A549 (cell line): ENCODE measurements around the gene MTPN. TPM values are rescaled to one million over a fixed set of nuclear protein-coding genes. Genes with fewer than 3 reads are reported as not detected.

ENCODE experiments used
- ATAC-seq, 2 experiments: fragments of 200-7000 bp in 1 of 2; fragments of >200 bp in 1 of 2; cut with Nextera tagmentation in 1 of 2; cut with Tn5 transposase in 1 of 2; 3 replicates each; pipeline versions ENCODE4 v1.8.0 to v1.9.1; 2018 to 2020; ENCODE audit warnings: mild to moderate bottlenecking in 1 of 2, moderate library complexity in 1 of 2
- CTCF ChIA-PET: fragments of 300-600 bp; sonication (Branson Sonifier 250); formaldehyde crosslinking; extraction: SDS; loops from one replicate; lab custom pipeline; 2021; ENCODE audit warnings: antibody characterized with exemption, inconsistent platforms; lab: Yijun Ruan, JAX
- POLR2A ChIA-PET: fragments of 350-600 bp; formaldehyde crosslinking; extraction: SDS; loops from one replicate; lab custom pipeline; 2021; ENCODE audit warnings: antibody characterized with exemption, inconsistent platforms; lab: Yijun Ruan, JAX
- DNase-seq, 2 experiments: peaks; one replicate each; pipeline versions ENCODE4 v3.0.0 to v3.0.0-alpha.2; 2011 to 2016; ENCODE audit warnings: low read depth in 1 of 2, low spot score in 1 of 2
- FAIRE-seq: peaks from 2 replicates; lab custom pipeline; 2011; peaks lifted over from hg19 to GRCh38; lab: Jason Lieb, UNC
- H3K27ac ChIP-seq, 2 experiments: fragments of >200 bp; sonication (Bioruptor Twin); formaldehyde crosslinking; 3 replicates each; pipeline ENCODE4 v1.5.1; 2016 to 2017
- H3K4me1 ChIP-seq: fragments of >200 bp; sonication (Bioruptor Twin); formaldehyde crosslinking; 3 replicates; pipeline ENCODE4 v1.6.1; 2016
- H3K4me2 ChIP-seq: fragments of >200 bp; sonication (Bioruptor Twin); formaldehyde crosslinking; 3 replicates; pipeline ENCODE4 v1.6.1; 2016
- H3K4me3 ChIP-seq: fragments of >200 bp; sonication (Bioruptor Twin); formaldehyde crosslinking; 3 replicates; pipeline ENCODE4 v1.5.1; 2016
- H3K9me3 ChIP-seq: fragments of >200 bp; sonication (Bioruptor Twin); formaldehyde crosslinking; 3 replicates; pipeline ENCODE4 v1.6.1; 2016
- FOXS1 ChIP-seq: fragments of 250-450 bp; sonication (Bioruptor Pico); IDR thresholded peaks from 2 replicates; pipeline ENCODE4 v1.5.0; 2020; ENCODE audit warnings: mild to moderate bottlenecking, moderate library complexity
- HEYL ChIP-seq: fragments of 250-450 bp; sonication (Bioruptor Pico); IDR thresholded peaks from 2 replicates; pipeline ENCODE4 v1.8.0; 2021; ENCODE audit warnings: mild to moderate bottlenecking, moderate library complexity
- HOXB13 ChIP-seq: fragments of 250-450 bp; sonication (Bioruptor Pico); IDR thresholded peaks from 2 replicates; pipeline ENCODE4 v1.5.0; 2020; ENCODE audit warnings: low read depth, mild to moderate bottlenecking, moderate library complexity
- JUN ChIP-seq, 2 experiments: fragments of >200 bp; sonication (Bioruptor Twin); formaldehyde crosslinking; IDR thresholded peaks; 2 replicates in 1 of 2; 3 replicates in 1 of 2; pipeline ENCODE4 v1.6.1; 2016 to 2017
- MAZ ChIP-seq: fragments of 150-350 bp; IDR thresholded peaks from 2 replicates; pipeline ENCODE4 v1.6.1; 2014; ENCODE audit warnings: antibody characterized with exemption, low read depth, low read length, borderline replicate concordance
- MYC ChIP-seq: IDR thresholded peaks from 2 replicates; pipeline ENCODE4 v1.6.1; 2012; ENCODE audit warnings: mild to moderate bottlenecking, inconsistent platforms, low read length, improper control_type of control experiment, borderline replicate concordance
- NPAS2 ChIP-seq: fragments of 250-450 bp; sonication (Bioruptor Pico); IDR thresholded peaks from 2 replicates; pipeline ENCODE4 v1.8.0; 2022; ENCODE audit warnings: mild to moderate bottlenecking, moderate library complexity, borderline replicate concordance
- RNF2 ChIP-seq: fragments of 200-600 bp; sonication (generic); IDR thresholded peaks from 2 replicates; pipeline ENCODE4 v1.6.1; 2016; ENCODE audit warnings: low read depth, mild to moderate bottlenecking, antibody characterized with exemption, moderate library complexity, borderline replicate concordance
- SMC3 ChIP-seq: fragments of >200 bp; sonication (Bioruptor Twin); formaldehyde crosslinking; IDR thresholded peaks from 3 replicates; pipeline ENCODE4 v1.6.1; 2018; ENCODE audit warnings: inconsistent platforms
- SREBF2 ChIP-seq: fragments of 450-650 bp; IDR thresholded peaks from 2 replicates; pipeline ENCODE4 v1.6.1; 2014; ENCODE audit warnings: mild to moderate bottlenecking, moderate library complexity
- TFCP2L1 ChIP-seq: fragments of 250-450 bp; sonication (Bioruptor Pico); IDR thresholded peaks from 2 replicates; pipeline ENCODE4 v1.5.0; 2021; ENCODE audit warnings: mild to moderate bottlenecking
- ZSCAN20 ChIP-seq: fragments of 250-450 bp; sonication (Bioruptor Pico); IDR thresholded peaks from 2 replicates; pipeline ENCODE4 v1.8.0; 2022; ENCODE audit warnings: mild to moderate bottlenecking, moderate library complexity
- WGBS: methylation state at CpG from one replicate; pipeline ENCODE4 v1.1.6; 2017; ENCODE audit errors: missing lambda C conversion rate; 5-methylcytosine and 5-hydroxymethylcytosine counted together
- polyA plus RNA-seq, 4 experiments: library from polyadenylated mRNA; depleted of rRNA in 3 of 4; stranded (reverse); fragments of >200 nt; fragmentation: RNase III in 1 of 4; extraction: RNeasy Plus Mini Kit Qiagen cat#74134 plus additional on column Dnase treatment in 1 of 4; gene quantifications; 2 replicates in 3 of 4; 3 replicates in 1 of 4; pipeline ENCODE4 v1.2.3, GENCODE V29; 2011 to 2017
- TF ChIP-seq, protein P1 (sequence below): fragments of 250-450 bp; sonication (Bioruptor Pico); IDR thresholded peaks from 2 replicates; pipeline ENCODE4 v1.5.0; 2021; ENCODE audit warnings: mild to moderate bottlenecking, moderate library complexity, borderline replicate concordance
- TF ChIP-seq, protein P2 (sequence below): fragments of >200 bp; sonication (Bioruptor Twin); formaldehyde crosslinking; IDR thresholded peaks from 3 replicates; pipeline ENCODE4 v1.5.1; 2016
- TF ChIP-seq, protein P3 (sequence below): IDR thresholded peaks from 2 replicates; pipeline ENCODE4 v1.6.1; 2012
- TF ChIP-seq, protein P4 (sequence below): fragments of 150-350 bp; IDR thresholded peaks from 2 replicates; pipeline ENCODE4 v1.6.1; 2014; ENCODE audit warnings: low read depth, mild to moderate bottlenecking, low read length
- TF ChIP-seq, protein P5 (sequence below): IDR thresholded peaks from 2 replicates; pipeline ENCODE4 v1.6.1; 2012
- TF ChIP-seq, protein P6 (sequence below): fragments of >200 bp; sonication (Bioruptor Twin); formaldehyde crosslinking; IDR thresholded peaks from 3 replicates; pipeline ENCODE4 v1.6.1; 2016

The MTPN gene
- polyA plus RNA-seq, 2 of the 4 experiments (the other 2 are of a cell fraction), result 147 to 206 TPM

DNA sequence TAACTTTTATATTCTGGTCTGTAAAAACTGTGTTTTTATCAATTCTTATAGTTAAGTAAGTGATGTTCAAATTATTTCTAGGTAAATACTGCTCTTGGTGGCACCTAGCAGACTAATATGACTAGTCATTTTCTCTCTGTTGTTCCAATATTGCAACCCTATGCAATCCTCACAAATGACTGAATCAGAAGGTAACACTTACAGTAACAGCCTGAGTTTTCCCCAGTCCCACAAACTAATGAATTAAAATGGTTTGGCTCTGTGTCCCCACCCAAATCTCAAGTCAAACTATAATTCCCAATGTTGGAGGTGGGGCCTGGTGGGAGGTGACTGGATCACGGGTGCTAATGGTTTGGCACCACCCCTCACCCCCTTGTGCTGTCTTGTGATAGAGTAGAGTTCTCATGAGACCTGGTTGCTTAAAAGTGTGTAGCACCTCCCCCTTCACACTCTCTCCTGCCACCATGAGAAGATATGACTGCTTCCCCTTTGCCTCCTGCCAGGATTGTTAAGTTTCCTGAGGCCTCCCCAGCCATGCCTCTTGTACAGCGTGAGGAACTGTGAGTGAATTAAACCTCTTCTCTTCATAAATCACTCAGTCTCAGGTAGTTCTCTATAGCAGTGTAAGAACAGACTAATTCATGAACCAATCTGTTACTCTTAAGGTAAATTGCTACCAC, 43.5 kb downstream of the MTPN start:
- ATAC-seq, result no peak
- FAIRE-seq, result no peak
- H3K4me2 ChIP-seq, result no peak overlapping the region
- TF ChIP-seq, protein P1, sequence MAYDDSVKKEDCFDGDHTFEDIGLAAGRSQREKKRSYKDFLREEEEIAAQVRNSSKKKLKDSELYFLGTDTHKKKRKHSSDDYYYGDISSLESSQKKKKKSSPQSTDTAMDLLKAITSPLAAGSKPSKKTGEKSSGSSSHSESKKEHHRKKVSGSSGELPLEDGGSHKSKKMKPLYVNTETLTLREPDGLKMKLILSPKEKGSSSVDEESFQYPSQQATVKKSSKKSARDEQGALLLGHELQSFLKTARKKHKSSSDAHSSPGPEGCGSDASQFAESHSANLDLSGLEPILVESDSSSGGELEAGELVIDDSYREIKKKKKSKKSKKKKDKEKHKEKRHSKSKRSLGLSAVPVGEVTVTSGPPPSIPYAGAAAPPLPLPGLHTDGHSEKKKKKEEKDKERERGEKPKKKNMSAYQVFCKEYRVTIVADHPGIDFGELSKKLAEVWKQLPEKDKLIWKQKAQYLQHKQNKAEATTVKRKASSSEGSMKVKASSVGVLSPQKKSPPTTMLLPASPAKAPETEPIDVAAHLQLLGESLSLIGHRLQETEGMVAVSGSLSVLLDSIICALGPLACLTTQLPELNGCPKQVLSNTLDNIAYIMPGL (CRISPR knock-in tag), result no peak
- TF ChIP-seq, protein P2, sequence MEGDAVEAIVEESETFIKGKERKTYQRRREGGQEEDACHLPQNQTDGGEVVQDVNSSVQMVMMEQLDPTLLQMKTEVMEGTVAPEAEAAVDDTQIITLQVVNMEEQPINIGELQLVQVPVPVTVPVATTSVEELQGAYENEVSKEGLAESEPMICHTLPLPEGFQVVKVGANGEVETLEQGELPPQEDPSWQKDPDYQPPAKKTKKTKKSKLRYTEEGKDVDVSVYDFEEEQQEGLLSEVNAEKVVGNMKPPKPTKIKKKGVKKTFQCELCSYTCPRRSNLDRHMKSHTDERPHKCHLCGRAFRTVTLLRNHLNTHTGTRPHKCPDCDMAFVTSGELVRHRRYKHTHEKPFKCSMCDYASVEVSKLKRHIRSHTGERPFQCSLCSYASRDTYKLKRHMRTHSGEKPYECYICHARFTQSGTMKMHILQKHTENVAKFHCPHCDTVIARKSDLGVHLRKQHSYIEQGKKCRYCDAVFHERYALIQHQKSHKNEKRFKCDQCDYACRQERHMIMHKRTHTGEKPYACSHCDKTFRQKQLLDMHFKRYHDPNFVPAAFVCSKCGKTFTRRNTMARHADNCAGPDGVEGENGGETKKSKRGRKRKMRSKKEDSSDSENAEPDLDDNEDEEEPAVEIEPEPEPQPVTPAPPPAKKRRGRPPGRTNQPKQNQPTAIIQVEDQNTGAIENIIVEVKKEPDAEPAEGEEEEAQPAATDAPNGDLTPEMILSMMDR, result no peak
- TF ChIP-seq MYC (no peak), RNF2 (no peak)
- TF ChIP-seq, protein P3, sequence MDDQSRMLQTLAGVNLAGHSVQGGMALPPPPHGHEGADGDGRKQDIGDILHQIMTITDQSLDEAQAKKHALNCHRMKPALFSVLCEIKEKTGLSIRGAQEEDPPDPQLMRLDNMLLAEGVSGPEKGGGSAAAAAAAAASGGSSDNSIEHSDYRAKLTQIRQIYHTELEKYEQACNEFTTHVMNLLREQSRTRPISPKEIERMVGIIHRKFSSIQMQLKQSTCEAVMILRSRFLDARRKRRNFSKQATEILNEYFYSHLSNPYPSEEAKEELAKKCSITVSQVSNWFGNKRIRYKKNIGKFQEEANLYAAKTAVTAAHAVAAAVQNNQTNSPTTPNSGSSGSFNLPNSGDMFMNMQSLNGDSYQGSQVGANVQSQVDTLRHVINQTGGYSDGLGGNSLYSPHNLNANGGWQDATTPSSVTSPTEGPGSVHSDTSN, result no peak
- DNase-seq, result no peak
- no peaks in the 10 kb centered on the region for H3K9me3 ChIP-seq
- H3K4me1 ChIP-seq, result peaks cover 36% of the 10 kb centered on the region
- H3K27ac ChIP-seq, result 0 out of 6 replicates have a peak overlapping the region, but pooled peaks of 1 of the 2 experiments have one; percentile 6
- POLR2A ChIA-PET, result no interaction called here
- H3K4me3 ChIP-seq, result no peak overlapping the region
- 88% methylated on average over 2 of the region's 2 CpGs for WGBS
- CTCF ChIA-PET, result interaction anchor here (0.7 kb wide), 1 partner anchor 109 kb away, joined by 3 read pairs; no protein-coding TSS in a partner anchor

DNA sequence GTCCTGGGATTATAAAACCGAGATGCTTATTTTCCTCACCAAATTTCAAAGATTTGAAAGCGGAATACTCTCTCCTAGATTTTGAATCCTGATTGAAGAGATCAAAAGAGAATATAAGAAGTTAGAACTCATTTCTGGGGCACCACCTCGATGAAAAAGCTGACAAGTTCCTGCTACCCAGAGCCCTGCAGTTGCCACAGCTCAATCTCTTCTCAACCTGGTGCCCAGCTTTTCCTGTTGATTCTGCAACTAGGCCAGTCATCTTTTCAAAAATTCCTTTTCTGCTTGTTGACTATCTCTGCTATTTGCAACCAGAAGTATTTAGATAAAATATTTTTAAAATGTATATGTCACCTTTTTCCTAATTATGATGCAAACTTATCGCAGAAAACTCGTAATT, 45.0 kb downstream of the MTPN start:
- FAIRE-seq, result no peak
- peaks cover 36% of the 10 kb centered on the region for H3K4me1 ChIP-seq
- no peaks in the 10 kb centered on the region for H3K9me3 ChIP-seq
- H3K4me3 ChIP-seq, result no peak overlapping the region
- ChIA-PET CTCF (no interaction called here), POLR2A (no interaction called here)
- 84% methylated on average over 5 of the region's 5 CpGs for WGBS
- TF ChIP-seq MAZ (no peak), ZSCAN20 (no peak), SREBF2 (no peak), FOXS1 (CRISPR knock-in tag) (no peak), JUN (IDR thresholded peaks at IDR 0.05) (no peak), SMC3 (no peak), MYC (no peak), TFCP2L1 (no peak), NPAS2 (CRISPR knock-in tag) (no peak), HEYL (CRISPR knock-in tag) (no peak), HOXB13 (CRISPR knock-in tag) (no peak)
- TF ChIP-seq, protein P1 (CRISPR knock-in tag), result no peak
- TF ChIP-seq, protein P4, sequence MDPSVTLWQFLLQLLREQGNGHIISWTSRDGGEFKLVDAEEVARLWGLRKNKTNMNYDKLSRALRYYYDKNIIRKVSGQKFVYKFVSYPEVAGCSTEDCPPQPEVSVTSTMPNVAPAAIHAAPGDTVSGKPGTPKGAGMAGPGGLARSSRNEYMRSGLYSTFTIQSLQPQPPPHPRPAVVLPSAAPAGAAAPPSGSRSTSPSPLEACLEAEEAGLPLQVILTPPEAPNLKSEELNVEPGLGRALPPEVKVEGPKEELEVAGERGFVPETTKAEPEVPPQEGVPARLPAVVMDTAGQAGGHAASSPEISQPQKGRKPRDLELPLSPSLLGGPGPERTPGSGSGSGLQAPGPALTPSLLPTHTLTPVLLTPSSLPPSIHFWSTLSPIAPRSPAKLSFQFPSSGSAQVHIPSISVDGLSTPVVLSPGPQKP, result no peak
- TF ChIP-seq, protein P5, sequence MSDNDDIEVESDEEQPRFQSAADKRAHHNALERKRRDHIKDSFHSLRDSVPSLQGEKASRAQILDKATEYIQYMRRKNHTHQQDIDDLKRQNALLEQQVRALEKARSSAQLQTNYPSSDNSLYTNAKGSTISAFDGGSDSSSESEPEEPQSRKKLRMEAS, result no peak
- TF ChIP-seq, protein P6, sequence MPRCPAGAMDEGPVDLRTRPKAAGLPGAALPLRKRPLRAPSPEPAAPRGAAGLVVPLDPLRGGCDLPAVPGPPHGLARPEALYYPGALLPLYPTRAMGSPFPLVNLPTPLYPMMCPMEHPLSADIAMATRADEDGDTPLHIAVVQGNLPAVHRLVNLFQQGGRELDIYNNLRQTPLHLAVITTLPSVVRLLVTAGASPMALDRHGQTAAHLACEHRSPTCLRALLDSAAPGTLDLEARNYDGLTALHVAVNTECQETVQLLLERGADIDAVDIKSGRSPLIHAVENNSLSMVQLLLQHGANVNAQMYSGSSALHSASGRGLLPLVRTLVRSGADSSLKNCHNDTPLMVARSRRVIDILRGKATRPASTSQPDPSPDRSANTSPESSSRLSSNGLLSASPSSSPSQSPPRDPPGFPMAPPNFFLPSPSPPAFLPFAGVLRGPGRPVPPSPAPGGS, result no peak
- DNase-seq, result no peak
- no peak overlapping the region for H3K27ac ChIP-seq
- H3K4me2 ChIP-seq, result no peak overlapping the region
- no peak for ATAC-seq
